GM23338 (cell line): ENCODE results near the gene BMAL1.

Source experiments
- CTCF ChIP-seq, 2 experiments: fragments of 200-600 bp in 1 of 2; sonication (generic) in 1 of 2; conservative IDR thresholded peaks; 2 replicates each; pipeline versions ENCODE4 v1.5.1 to v1.6.1; 2016 to 2017; ENCODE audit warnings: antibody characterized with exemption in 2 of 2, low read depth in 2 of 2, mild to moderate bottlenecking in 2 of 2, moderate library complexity in 1 of 2
- EZH2 ChIP-seq: fragments of 200-600 bp; sonication (generic); IDR thresholded peaks from one replicate; pipeline ENCODE4 v1.8.0; 2017; ENCODE audit warnings: antibody characterized with exemption, mild to moderate bottlenecking, low read depth; ENCODE audit not compliant: unreplicated experiment
- EZH2phosphoT487 ChIP-seq: fragments of 200-600 bp; sonication (generic); IDR thresholded peaks from one replicate; pipeline ENCODE4 v1.8.1; 2018; ENCODE audit warnings: antibody characterized with exemption; ENCODE audit not compliant: unreplicated experiment
- POLR2AphosphoS5 ChIP-seq: IDR thresholded peaks from 2 replicates; pipeline ENCODE4 v1.6.1; 2016; ENCODE audit warnings: antibody characterized with exemption, low read depth
- TF ChIP-seq, protein P1 (sequence below): IDR thresholded peaks from 2 replicates; pipeline ENCODE4 v1.6.1; 2016; ENCODE audit warnings: antibody characterized with exemption

DNA sequence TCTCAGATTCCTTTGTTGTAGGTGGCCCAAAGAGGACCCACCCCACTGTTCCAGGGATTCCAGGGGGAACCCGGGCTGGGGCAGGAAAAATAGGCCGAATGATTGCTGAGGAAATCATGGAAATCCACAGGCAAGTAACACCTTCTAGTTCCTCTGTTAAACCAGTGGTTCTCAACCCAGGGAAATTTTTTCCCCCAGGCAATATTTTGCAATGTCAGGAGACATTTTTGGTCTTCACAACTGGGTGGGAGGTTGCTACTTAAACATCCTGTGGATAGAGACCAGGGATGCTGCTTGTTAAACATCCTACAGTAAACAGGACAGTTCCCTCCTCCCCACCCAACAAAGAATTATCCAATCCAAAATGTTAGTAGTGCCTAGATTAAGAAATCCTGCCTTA is 100.7 kb downstream of the BMAL1 start:
- TF ChIP-seq EZH2 (no peak), CTCF (conservative IDR thresholded peaks at IDR 0.05; ENCODE audit: low read depth in 2 of 2) (no peak), EZH2phosphoT487 (no peak), POLR2AphosphoS5 (no peak)
- TF ChIP-seq, protein P1, sequence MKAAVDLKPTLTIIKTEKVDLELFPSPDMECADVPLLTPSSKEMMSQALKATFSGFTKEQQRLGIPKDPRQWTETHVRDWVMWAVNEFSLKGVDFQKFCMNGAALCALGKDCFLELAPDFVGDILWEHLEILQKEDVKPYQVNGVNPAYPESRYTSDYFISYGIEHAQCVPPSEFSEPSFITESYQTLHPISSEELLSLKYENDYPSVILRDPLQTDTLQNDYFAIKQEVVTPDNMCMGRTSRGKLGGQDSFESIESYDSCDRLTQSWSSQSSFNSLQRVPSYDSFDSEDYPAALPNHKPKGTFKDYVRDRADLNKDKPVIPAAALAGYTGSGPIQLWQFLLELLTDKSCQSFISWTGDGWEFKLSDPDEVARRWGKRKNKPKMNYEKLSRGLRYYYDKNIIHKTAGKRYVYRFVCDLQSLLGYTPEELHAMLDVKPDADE = no peak
